ENCODE data around the gene XPNPEP1. TPM values are rescaled to one million over a fixed set of nuclear protein-coding genes. Genes with fewer than 3 reads are reported as not detected.
A peak's percentile ranks its signal among the peaks of the same experiment; 100 is the strongest.

Gene XPNPEP1
- total and polyA plus RNA-seq, 8 donors = 21.7 to 180 (median 63.8) TPM

- Histone ChIP-seq H3K9me3 (no peaks in the 10 kb centered on the region), H3K27ac (no peak overlapping the region), H3K4me3 (no peak overlapping the region), H3K4me1 (peaks cover 0 to 20% (median 9%) of the 10 kb centered on the region in 4 donors), H3K27me3 (no peaks in the 10 kb centered on the region), H3K36me3 (peaks cover 48 to 82% (median 75%) of the 10 kb centered on the region in 4 donors)
- 94 to 96% (median 96%) methylated on average over 8 of the region's 8 CpGs for WGBS, 5 donors
- peak in 1 of 2 donors; percentile 17 for DNase-seq
- TF ChIP-seq EP300 (IDR thresholded peaks at IDR 0.05) (no peak), POLR2A (IDR thresholded peaks at IDR 0.05) (no peak), POLR2AphosphoS5 (IDR thresholded peaks at IDR 0.05) (no peak), CTCF (IDR thresholded peaks at IDR 0.05) (no peak)
- intact Hi-C loops (cut with DNase I; ENCODE audit: low total_unique reads) = loop anchor here (10.0 kb wide), 3 partner anchors 132 to 392 kb away; no protein-coding TSS in a partner anchor
These were observed 40.9 kb downstream of the XPNPEP1 start for GRCh38 chr10:109882251-109883057.

DNA sequence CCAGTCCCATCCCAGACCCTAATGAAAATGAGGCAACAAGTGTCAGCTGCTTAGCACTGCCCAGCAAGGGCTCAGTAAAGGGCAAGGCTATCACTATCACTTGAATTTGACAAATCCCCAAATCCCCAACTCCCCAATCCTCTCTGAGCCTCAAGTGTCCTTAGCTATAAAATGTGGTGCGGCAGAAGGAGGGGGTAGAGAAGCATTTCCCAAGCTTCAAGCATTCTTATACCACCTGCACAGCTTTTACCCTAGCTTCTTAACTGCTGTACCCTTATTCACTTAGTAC lies 41.6 kb downstream of the XPNPEP1 start:
- intact Hi-C loops (cut with DNase I; ENCODE audit: low total_unique reads) = loop anchor here (10.0 kb wide), 3 partner anchors 133 to 393 kb away; no protein-coding TSS in a partner anchor
- H3K4me1 ChIP-seq = peaks cover 0 to 23% (median 11%) of the 10 kb centered on the region in 4 donors
- no peak for TF ChIP-seq CTCF (IDR thresholded peaks at IDR 0.05)
- TF ChIP-seq POLR2A (IDR thresholded peaks at IDR 0.05) = no peak
- no peak for TF ChIP-seq POLR2AphosphoS5 (IDR thresholded peaks at IDR 0.05)
- TF ChIP-seq EP300 (IDR thresholded peaks at IDR 0.05) = no peak
- no peak overlapping the region for H3K27ac ChIP-seq
- peaks cover 56 to 82% (median 76%) of the 10 kb centered on the region in 4 donors for H3K36me3 ChIP-seq
- no peaks in the 10 kb centered on the region for H3K9me3 ChIP-seq
- H3K27me3 ChIP-seq = no peaks in the 10 kb centered on the region
- 0 to 100% (median 95%) methylated on average over 1 of the region's 1 CpG for WGBS, 5 donors
- no peak for DNase-seq
- no peak overlapping the region for H3K4me3 ChIP-seq

GRCh38 chr10:109880886-109881768 lies 42.2 kb downstream of the XPNPEP1 start:
- H3K9me3 ChIP-seq = no peaks in the 10 kb centered on the region
- DNase-seq = peak in 1 of 2 donors; percentile 0
- no peak for TF ChIP-seq EP300 (IDR thresholded peaks at IDR 0.05)
- no peak for TF ChIP-seq POLR2A (IDR thresholded peaks at IDR 0.05)
- TF ChIP-seq POLR2AphosphoS5 (IDR thresholded peaks at IDR 0.05) = no peak
- TF ChIP-seq CTCF (IDR thresholded peaks at IDR 0.05) = no peak
- no peaks in the 10 kb centered on the region for H3K27me3 ChIP-seq
- H3K27ac ChIP-seq = no peak overlapping the region
- H3K4me3 ChIP-seq = no peak overlapping the region
- H3K4me1 ChIP-seq = peaks cover 0 to 29% (median 14%) of the 10 kb centered on the region in 4 donors
- H3K36me3 ChIP-seq = peaks cover 58 to 82% (median 76%) of the 10 kb centered on the region in 4 donors
- intact Hi-C loops (cut with DNase I; ENCODE audit: low total_unique reads) = loop anchor here (10.0 kb wide), 3 partner anchors 134 to 394 kb away; no protein-coding TSS in a partner anchor
- WGBS, 5 donors = 78 to 88% (median 86%) methylated on average over 8 of the region's 8 CpGs

GRCh38 chr10:109877546-109877945 lies 45.8 kb downstream of the XPNPEP1 start:
- WGBS, 5 donors = 93 to 100% (median 97%) methylated on average over 6 of the region's 6 CpGs
- H3K36me3 ChIP-seq = peaks cover 57 to 92% (median 88%) of the 10 kb centered on the region in 4 donors
- DNase-seq = peak in 1 of 2 donors; percentile 16

More at GRCh38 chr10:109877546-109877945, 45.8 kb downstream of the XPNPEP1 start:
- Histone ChIP-seq H3K9me3 (no peaks in the 10 kb centered on the region), H3K27me3 (no peaks in the 10 kb centered on the region), H3K4me3 (no peak overlapping the region), H3K27ac (no peak overlapping the region), H3K4me1 (peaks cover 0 to 18% (median 9%) of the 10 kb centered on the region in 4 donors)
- intact Hi-C loops (cut with DNase I; ENCODE audit: low total_unique reads) = no loop called here
- TF ChIP-seq POLR2AphosphoS5 (IDR thresholded peaks at IDR 0.05) (no peak), POLR2A (IDR thresholded peaks at IDR 0.05) (no peak), EP300 (IDR thresholded peaks at IDR 0.05) (no peak), CTCF (IDR thresholded peaks at IDR 0.05) (no peak)
